A673 (cell line): ENCODE data around the gene TRAF3IP3.

ENCODE experiments used
- EZH2 ChIP-seq: fragments of 200-600 bp; sonication (generic); IDR thresholded peaks from 2 replicates; pipeline ENCODE4 v1.6.1; 2017; ENCODE audit warnings: borderline replicate concordance, low read depth, mild to moderate bottlenecking, mixed read lengths, antibody characterized with exemption, low read length; ENCODE audit not compliant: poor library complexity, severe bottlenecking
- TF ChIP-seq, protein P1 (sequence below): fragments of 300-800, 200-600 bp; sonication (generic); conservative IDR thresholded peaks from 2 replicates; pipeline ENCODE4 v1.5.1; 2017; ENCODE audit warnings: low read depth, mild to moderate bottlenecking, antibody characterized with exemption, low read length, moderate library complexity, mixed read lengths

DNA sequence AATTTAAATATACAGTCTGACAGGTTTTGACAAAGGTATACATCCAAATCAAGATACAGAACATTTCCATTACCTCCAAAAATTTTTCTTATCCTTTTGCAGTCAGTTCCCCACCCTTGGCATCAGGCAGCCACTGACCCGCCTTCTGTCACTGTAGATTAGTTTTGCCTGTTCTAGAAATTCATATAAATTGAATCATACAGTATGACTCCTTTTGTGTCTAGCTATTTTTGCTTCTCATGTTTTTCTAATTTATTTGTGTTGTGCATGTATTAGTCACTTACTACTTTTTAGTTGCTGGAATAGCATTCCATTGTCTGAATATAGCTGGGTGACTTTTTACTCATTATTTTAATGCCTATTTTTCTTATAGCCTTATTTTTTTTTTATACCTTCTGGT is 75.8 kb downstream of the TRAF3IP3 start:
- TF ChIP-seq, protein P1, sequence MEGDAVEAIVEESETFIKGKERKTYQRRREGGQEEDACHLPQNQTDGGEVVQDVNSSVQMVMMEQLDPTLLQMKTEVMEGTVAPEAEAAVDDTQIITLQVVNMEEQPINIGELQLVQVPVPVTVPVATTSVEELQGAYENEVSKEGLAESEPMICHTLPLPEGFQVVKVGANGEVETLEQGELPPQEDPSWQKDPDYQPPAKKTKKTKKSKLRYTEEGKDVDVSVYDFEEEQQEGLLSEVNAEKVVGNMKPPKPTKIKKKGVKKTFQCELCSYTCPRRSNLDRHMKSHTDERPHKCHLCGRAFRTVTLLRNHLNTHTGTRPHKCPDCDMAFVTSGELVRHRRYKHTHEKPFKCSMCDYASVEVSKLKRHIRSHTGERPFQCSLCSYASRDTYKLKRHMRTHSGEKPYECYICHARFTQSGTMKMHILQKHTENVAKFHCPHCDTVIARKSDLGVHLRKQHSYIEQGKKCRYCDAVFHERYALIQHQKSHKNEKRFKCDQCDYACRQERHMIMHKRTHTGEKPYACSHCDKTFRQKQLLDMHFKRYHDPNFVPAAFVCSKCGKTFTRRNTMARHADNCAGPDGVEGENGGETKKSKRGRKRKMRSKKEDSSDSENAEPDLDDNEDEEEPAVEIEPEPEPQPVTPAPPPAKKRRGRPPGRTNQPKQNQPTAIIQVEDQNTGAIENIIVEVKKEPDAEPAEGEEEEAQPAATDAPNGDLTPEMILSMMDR, result no peak
- no peak for TF ChIP-seq EZH2
